Measurements from ENCODE around the gene VDAC1. TPM values are rescaled to one million over a fixed set of nuclear protein-coding genes. Genes with fewer than 3 reads are reported as not detected.
A peak's percentile ranks its signal among the peaks of the same experiment; 100 is the strongest.

The VDAC1 gene
- total RNA-seq, 4 donors from 2014 or later, result 106 to 210 (median 180) TPM

DNA sequence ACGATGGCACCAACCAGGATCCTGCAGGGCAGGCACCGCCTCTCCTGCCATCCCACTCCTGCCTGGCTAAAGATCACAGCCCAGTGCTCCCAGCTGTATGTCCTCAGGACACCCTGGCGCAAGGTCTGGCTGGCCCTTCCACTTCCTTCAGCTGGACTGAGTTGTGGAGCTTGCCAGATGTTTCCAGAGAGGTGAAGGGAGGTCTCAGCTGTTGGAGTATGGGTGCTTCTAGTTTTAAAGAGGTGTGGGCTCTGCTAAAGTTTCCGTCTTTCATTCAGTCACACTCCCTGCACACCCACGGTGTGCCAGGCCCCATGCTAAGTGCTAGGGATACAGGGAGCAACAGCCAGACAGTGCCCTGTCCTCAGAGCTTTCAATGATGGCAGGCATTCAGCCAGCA lies 70.5 kb downstream of the VDAC1 start:
- no peaks in the 10 kb centered on the region for H3K27me3 ChIP-seq
- no peaks in the 10 kb centered on the region for H3K9me3 ChIP-seq
- DNase-seq, result no peak
- no peak overlapping the region for H3K4me3 ChIP-seq
- WGBS, 2 donors (ENCODE audit: low coverage in 1 of 2), result 60 to 69% methylated on average over 1 to 5 of the region's 5 CpGs
- H3K36me3 ChIP-seq, result no peaks in the 10 kb centered on the region
- TF ChIP-seq, protein P1, sequence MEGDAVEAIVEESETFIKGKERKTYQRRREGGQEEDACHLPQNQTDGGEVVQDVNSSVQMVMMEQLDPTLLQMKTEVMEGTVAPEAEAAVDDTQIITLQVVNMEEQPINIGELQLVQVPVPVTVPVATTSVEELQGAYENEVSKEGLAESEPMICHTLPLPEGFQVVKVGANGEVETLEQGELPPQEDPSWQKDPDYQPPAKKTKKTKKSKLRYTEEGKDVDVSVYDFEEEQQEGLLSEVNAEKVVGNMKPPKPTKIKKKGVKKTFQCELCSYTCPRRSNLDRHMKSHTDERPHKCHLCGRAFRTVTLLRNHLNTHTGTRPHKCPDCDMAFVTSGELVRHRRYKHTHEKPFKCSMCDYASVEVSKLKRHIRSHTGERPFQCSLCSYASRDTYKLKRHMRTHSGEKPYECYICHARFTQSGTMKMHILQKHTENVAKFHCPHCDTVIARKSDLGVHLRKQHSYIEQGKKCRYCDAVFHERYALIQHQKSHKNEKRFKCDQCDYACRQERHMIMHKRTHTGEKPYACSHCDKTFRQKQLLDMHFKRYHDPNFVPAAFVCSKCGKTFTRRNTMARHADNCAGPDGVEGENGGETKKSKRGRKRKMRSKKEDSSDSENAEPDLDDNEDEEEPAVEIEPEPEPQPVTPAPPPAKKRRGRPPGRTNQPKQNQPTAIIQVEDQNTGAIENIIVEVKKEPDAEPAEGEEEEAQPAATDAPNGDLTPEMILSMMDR (IDR thresholded peaks at IDR 0.05), result no peak
- TF ChIP-seq POLR2AphosphoS5 (IDR thresholded peaks at IDR 0.05), result no peak
- TF ChIP-seq POLR2A (IDR thresholded peaks at IDR 0.05), result no peak
- TF ChIP-seq EP300 (IDR thresholded peaks at IDR 0.05; ENCODE audit: low read depth), result no peak
- intact Hi-C loops (cut with DNase I; ENCODE audit: low total_unique reads) (no loop called here), in situ Hi-C loops (cut with MboI; ENCODE audit: low pct_ligation_motif_present in 1 of 4, low pct_unique_long_range_greater_than_20kb in 1 of 4, low sequenced_read_pairs in 3 of 4) (no loop called here)
- no peak overlapping the region for H3K27ac ChIP-seq
- no peaks in the 10 kb centered on the region for H3K4me1 ChIP-seq

DNA sequence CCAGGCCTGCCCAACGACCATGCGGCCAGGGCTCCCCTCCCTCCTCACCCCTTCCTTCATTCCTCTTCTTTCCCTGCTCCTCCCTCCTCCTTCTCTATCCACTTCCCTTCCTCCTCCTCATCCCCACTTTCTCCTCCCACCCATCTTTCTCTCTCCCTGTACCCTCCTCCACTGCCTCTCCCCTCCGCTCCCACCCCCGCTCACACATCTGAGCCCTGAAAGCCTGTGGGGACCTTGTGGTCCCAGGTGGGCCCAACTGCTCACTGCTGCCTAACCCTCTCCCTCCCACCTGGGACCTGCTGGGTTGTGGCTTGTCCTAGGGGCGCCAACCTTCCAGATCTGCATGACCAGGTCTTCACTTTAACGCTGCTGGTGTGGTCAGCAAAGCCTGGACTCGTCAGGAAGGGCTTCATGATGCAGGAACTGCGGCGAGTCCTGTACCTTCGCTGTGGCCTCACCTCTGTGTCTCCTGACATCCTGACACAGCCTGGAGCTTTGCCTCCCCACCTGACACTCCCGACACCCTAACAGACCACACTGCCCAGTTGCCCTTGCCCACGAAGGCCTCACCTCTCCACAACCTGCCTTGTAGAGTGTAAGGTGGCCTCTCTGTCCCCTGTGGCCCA lies 71.0 kb downstream of the VDAC1 start:
- Histone ChIP-seq H3K27ac (no peak overlapping the region), H3K27me3 (no peaks in the 10 kb centered on the region), H3K36me3 (no peaks in the 10 kb centered on the region), H3K9me3 (no peaks in the 10 kb centered on the region), H3K4me3 (no peak overlapping the region), H3K4me1 (no peaks in the 10 kb centered on the region)
- WGBS, 2 donors (ENCODE audit: low coverage in 1 of 2), result 83% methylated on average over 4 to 12 of the region's 12 CpGs
- intact Hi-C loops (cut with DNase I; ENCODE audit: low total_unique reads) (no loop called here), in situ Hi-C loops (cut with MboI; ENCODE audit: low pct_ligation_motif_present in 1 of 4, low pct_unique_long_range_greater_than_20kb in 1 of 4, low sequenced_read_pairs in 3 of 4) (no loop called here)
- TF ChIP-seq EP300 (IDR thresholded peaks at IDR 0.05; ENCODE audit: low read depth) (no peak), POLR2AphosphoS5 (IDR thresholded peaks at IDR 0.05) (no peak), POLR2A (IDR thresholded peaks at IDR 0.05) (no peak)
- TF ChIP-seq, protein P1 (IDR thresholded peaks at IDR 0.05), result no peak
- DNase-seq, result no peak

DNA sequence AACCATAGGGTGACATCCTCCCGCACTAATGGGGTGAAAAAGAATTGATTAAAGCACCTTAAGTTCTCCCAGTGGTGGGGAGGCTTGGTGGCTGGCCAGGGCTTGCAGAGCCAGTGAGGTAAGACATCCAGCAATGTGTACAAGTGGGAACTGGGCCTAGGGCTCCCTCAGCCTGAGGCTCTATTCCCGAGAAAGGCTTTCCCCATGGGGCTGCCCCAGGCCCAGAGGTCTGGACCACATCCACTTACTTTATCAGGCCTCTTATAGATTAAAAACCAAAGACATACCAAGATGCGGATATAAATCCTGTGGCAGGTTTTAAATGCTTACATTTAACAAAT lies 71.6 kb downstream of the VDAC1 start:
- Histone ChIP-seq H3K9me3 (no peaks in the 10 kb centered on the region), H3K4me3 (no peak overlapping the region), H3K27me3 (no peaks in the 10 kb centered on the region), H3K4me1 (no peaks in the 10 kb centered on the region), H3K36me3 (no peaks in the 10 kb centered on the region), H3K27ac (no peak overlapping the region)
- no peak for DNase-seq
- no peak for TF ChIP-seq POLR2AphosphoS5 (IDR thresholded peaks at IDR 0.05)
- TF ChIP-seq EP300 (IDR thresholded peaks at IDR 0.05; ENCODE audit: low read depth), result no peak
- intact Hi-C loops (cut with DNase I; ENCODE audit: low total_unique reads) (no loop called here), in situ Hi-C loops (cut with MboI; ENCODE audit: low pct_ligation_motif_present in 1 of 4, low pct_unique_long_range_greater_than_20kb in 1 of 4, low sequenced_read_pairs in 3 of 4) (no loop called here)
- 50 to 75% methylated on average over 1 to 3 of the region's 3 CpGs for WGBS, 2 donors (ENCODE audit: low coverage in 1 of 2)

DNA sequence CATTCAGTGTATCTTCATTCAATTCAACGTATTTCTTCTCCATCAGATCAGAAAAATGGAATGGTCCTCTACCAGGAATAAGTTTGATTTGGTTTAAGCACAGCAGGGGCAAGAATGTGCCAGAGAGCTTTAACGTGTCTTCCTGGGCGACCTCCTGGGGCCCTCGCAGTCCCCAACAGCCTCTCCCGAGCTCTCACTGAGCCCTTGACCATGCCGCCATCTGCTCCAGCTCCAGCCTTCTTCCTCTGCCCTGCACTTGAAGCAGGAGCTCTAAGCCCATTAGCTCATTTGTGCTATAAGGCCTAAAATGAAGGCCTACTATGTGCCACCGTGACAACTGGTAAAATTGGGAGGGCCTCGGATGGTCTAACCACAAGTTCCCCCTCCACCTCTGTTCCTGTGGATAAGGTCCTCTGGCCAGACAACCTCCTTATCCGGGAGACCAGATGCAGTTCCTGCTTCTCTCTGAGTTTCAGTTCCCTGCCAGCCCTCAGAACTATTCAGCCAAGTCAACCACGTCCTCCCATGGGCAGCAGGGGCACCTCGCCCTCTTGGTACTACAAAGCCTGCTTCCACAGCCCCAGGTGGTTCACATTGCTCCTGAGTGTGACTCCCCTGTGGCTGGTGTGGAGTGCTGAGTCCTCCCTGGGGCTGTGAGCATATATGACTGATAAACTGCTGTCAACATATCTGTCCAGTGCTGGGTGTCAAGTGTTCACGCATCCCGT lies 72.2 kb downstream of the VDAC1 start:
- Histone ChIP-seq H3K4me1 (no peaks in the 10 kb centered on the region), H3K4me3 (no peak overlapping the region), H3K9me3 (no peaks in the 10 kb centered on the region), H3K36me3 (no peaks in the 10 kb centered on the region), H3K27me3 (no peaks in the 10 kb centered on the region), H3K27ac (no peak overlapping the region)
- peak; percentile 18 for DNase-seq
- in situ Hi-C loops (cut with MboI; ENCODE audit: low pct_ligation_motif_present in 1 of 4, low pct_unique_long_range_greater_than_20kb in 1 of 4, low sequenced_read_pairs in 3 of 4) (no loop called here), intact Hi-C loops (cut with DNase I; ENCODE audit: low total_unique reads) (no loop called here)
- WGBS, 2 donors (ENCODE audit: low coverage in 1 of 2), result 84 to 87% methylated on average over 5 to 13 of the region's 13 CpGs
- TF ChIP-seq POLR2AphosphoS5 (IDR thresholded peaks at IDR 0.05) (no peak), EP300 (IDR thresholded peaks at IDR 0.05; ENCODE audit: low read depth) (no peak), POLR2A (IDR thresholded peaks at IDR 0.05) (no peak)
- TF ChIP-seq, protein P1 (IDR thresholded peaks at IDR 0.05), result no peak
